Activated naive CD8-positive, alpha-beta T cell (primary cell): Measurements from ENCODE around the gene ALG3.

Source experiments
- H3K27ac Mint-ChIP-seq: one replicate; pipeline ENCODE4 v1.8.0; 2021; ENCODE audit warnings: mixed read lengths
- H3K27me3 Mint-ChIP-seq: one replicate; pipeline ENCODE4 v1.8.0; 2021; ENCODE audit warnings: mixed read lengths
- H3K36me3 Mint-ChIP-seq: one replicate; pipeline ENCODE4 v1.8.0; 2021; ENCODE audit warnings: mixed read lengths
- H3K4me1 Mint-ChIP-seq: one replicate; pipeline ENCODE4 v1.8.0; 2021; ENCODE audit warnings: low read depth, mixed read lengths
- H3K4me3 Mint-ChIP-seq: one replicate; pipeline ENCODE4 v1.8.0; 2021; ENCODE audit warnings: mild to moderate bottlenecking, mixed read lengths
- H3K9me3 Mint-ChIP-seq: one replicate; pipeline ENCODE4 v1.8.0; 2021; ENCODE audit warnings: low read depth, mixed read lengths

ALG3 gene

GRCh38 chr3:184248454-184249411 lies at the start of gene ALG3:
ALG3 (minus strand) TSS chr3:184248962; CDS start chr3:184248940, 22 bp downstream.
- Mint-ChIP-seq H3K4me1 (peaks cover 13% of the 10 kb centered on the region), H3K9me3 (no peaks in the 10 kb centered on the region), H3K27me3 (no peaks in the 10 kb centered on the region), H3K4me3 (peak within 1 kb of the TSS; percentile 94), H3K27ac (peak within 1 kb of the TSS; percentile 98), H3K36me3 (peaks cover 5% of the 10 kb centered on the region)

- Mint-ChIP-seq H3K4me3 (no peak overlapping the region), H3K36me3 (no peaks in the 10 kb centered on the region), H3K27ac (no peak overlapping the region), H3K4me1 (peaks cover 20% of the 10 kb centered on the region), H3K9me3 (no peaks in the 10 kb centered on the region), H3K27me3 (no peaks in the 10 kb centered on the region)
These were observed 47.9 kb upstream of the ALG3 start for GRCh38 chr3:184296616-184297015.

GRCh38 chr3:184295771-184296170 lies 47.0 kb upstream of the ALG3 start:
- H3K9me3 Mint-ChIP-seq: no peaks in the 10 kb centered on the region
- H3K4me3 Mint-ChIP-seq: no peak overlapping the region

GRCh38 chr3:184291738-184292445 lies 43.1 kb upstream of the ALG3 start:
- Mint-ChIP-seq H3K36me3 (no peaks in the 10 kb centered on the region), H3K27me3 (no peaks in the 10 kb centered on the region), H3K4me3 (no peak overlapping the region), H3K9me3 (no peaks in the 10 kb centered on the region), H3K4me1 (no peaks in the 10 kb centered on the region), H3K27ac (no peak overlapping the region)

More at GRCh38 chr3:184295771-184296170, 47.0 kb upstream of the ALG3 start:
- no peak overlapping the region for H3K27ac Mint-ChIP-seq
- H3K4me1 Mint-ChIP-seq: peaks cover 18% of the 10 kb centered on the region
- H3K36me3 Mint-ChIP-seq: no peaks in the 10 kb centered on the region
- H3K27me3 Mint-ChIP-seq: no peaks in the 10 kb centered on the region

- H3K36me3 Mint-ChIP-seq: no peaks in the 10 kb centered on the region
- no peak overlapping the region for H3K4me3 Mint-ChIP-seq
- H3K4me1 Mint-ChIP-seq: no peaks in the 10 kb centered on the region
- H3K27ac Mint-ChIP-seq: no peak overlapping the region
- peaks cover 1% of the 10 kb centered on the region for H3K27me3 Mint-ChIP-seq
- no peaks in the 10 kb centered on the region for H3K9me3 Mint-ChIP-seq
These were observed 42.4 kb upstream of the ALG3 start for GRCh38 chr3:184291044-184291737.

GRCh38 chr3:184290331-184290730 lies 41.6 kb upstream of the ALG3 start:
- Mint-ChIP-seq H3K4me1 (no peaks in the 10 kb centered on the region), H3K36me3 (no peaks in the 10 kb centered on the region), H3K27ac (no peak overlapping the region), H3K4me3 (no peak overlapping the region), H3K9me3 (no peaks in the 10 kb centered on the region), H3K27me3 (peaks cover 7% of the 10 kb centered on the region)

GRCh38 chr3:184289426-184289938 lies 40.7 kb upstream of the ALG3 start:
- Mint-ChIP-seq H3K4me1 (no peaks in the 10 kb centered on the region), H3K9me3 (no peaks in the 10 kb centered on the region), H3K36me3 (no peaks in the 10 kb centered on the region), H3K4me3 (no peak overlapping the region), H3K27ac (no peak overlapping the region), H3K27me3 (peaks cover 7% of the 10 kb centered on the region)

- Mint-ChIP-seq H3K9me3 (no peaks in the 10 kb centered on the region), H3K27ac (no peak overlapping the region), H3K4me1 (no peaks in the 10 kb centered on the region), H3K27me3 (peaks cover 7% of the 10 kb centered on the region), H3K36me3 (no peaks in the 10 kb centered on the region), H3K4me3 (no peak overlapping the region)
These were observed 35.9 kb upstream of the ALG3 start for GRCh38 chr3:184284696-184285095.

GRCh38 chr3:184283681-184284080 lies 34.9 kb upstream of the ALG3 start:
- no peak overlapping the region for H3K4me3 Mint-ChIP-seq
- no peaks in the 10 kb centered on the region for H3K4me1 Mint-ChIP-seq
- no peak overlapping the region for H3K27ac Mint-ChIP-seq
- no peaks in the 10 kb centered on the region for H3K36me3 Mint-ChIP-seq
- H3K9me3 Mint-ChIP-seq: no peaks in the 10 kb centered on the region
- peaks cover 8% of the 10 kb centered on the region for H3K27me3 Mint-ChIP-seq

- no peaks in the 10 kb centered on the region for H3K36me3 Mint-ChIP-seq
- no peak overlapping the region for H3K27ac Mint-ChIP-seq
- no peak overlapping the region for H3K4me3 Mint-ChIP-seq
- peaks cover 10% of the 10 kb centered on the region for H3K27me3 Mint-ChIP-seq
- H3K4me1 Mint-ChIP-seq: no peaks in the 10 kb centered on the region
- no peaks in the 10 kb centered on the region for H3K9me3 Mint-ChIP-seq
These were observed 34.2 kb upstream of the ALG3 start for GRCh38 chr3:184282941-184283340.

- Mint-ChIP-seq H3K9me3 (no peaks in the 10 kb centered on the region), H3K4me3 (no peak overlapping the region), H3K27me3 (peaks cover 23% of the 10 kb centered on the region), H3K27ac (no peak overlapping the region), H3K4me1 (peaks cover 8% of the 10 kb centered on the region), H3K36me3 (peaks cover 3% of the 10 kb centered on the region)
These were observed 28.6 kb upstream of the ALG3 start for GRCh38 chr3:184277366-184277765.

- H3K27ac Mint-ChIP-seq: no peak within 1 kb of the TSS
- peaks cover 3% of the 10 kb centered on the region for H3K36me3 Mint-ChIP-seq
- H3K4me1 Mint-ChIP-seq: peaks cover 8% of the 10 kb centered on the region
- no peaks in the 10 kb centered on the region for H3K9me3 Mint-ChIP-seq
- peak within 1 kb of the TSS; percentile 46 for H3K4me3 Mint-ChIP-seq
- peaks cover 23% of the 10 kb centered on the region for H3K27me3 Mint-ChIP-seq
These were observed 27.5 kb upstream of the ALG3 start, which contains the start of gene ECE2 for GRCh38 chr3:184275961-184276910. ECE2 (plus strand) TSS chr3:184276022; CDS start chr3:184276154, 132 bp downstream.

GRCh38 chr3:184275381-184275701 lies 26.6 kb upstream of the ALG3 start:
- Mint-ChIP-seq H3K36me3 (peaks cover 3% of the 10 kb centered on the region), H3K4me3 (peak overlapping the region; percentile 46), H3K9me3 (no peaks in the 10 kb centered on the region), H3K4me1 (peaks cover 8% of the 10 kb centered on the region), H3K27ac (no peak overlapping the region), H3K27me3 (peaks cover 23% of the 10 kb centered on the region)

- H3K27ac Mint-ChIP-seq: no peak overlapping the region
- H3K9me3 Mint-ChIP-seq: no peaks in the 10 kb centered on the region
- H3K27me3 Mint-ChIP-seq: peaks cover 20% of the 10 kb centered on the region
- H3K4me3 Mint-ChIP-seq: no peak overlapping the region
- peaks cover 5% of the 10 kb centered on the region for H3K36me3 Mint-ChIP-seq
- H3K4me1 Mint-ChIP-seq: peaks cover 8% of the 10 kb centered on the region
These were observed 23.5 kb upstream of the ALG3 start for GRCh38 chr3:184272269-184272668.
